ENCODE measurements around the gene OBSCN. TPM values are rescaled to one million over a fixed set of nuclear protein-coding genes. Genes with fewer than 3 reads are reported as not detected.

The OBSCN gene
- total and polyA plus RNA-seq, 2 of the 13 experiments (the other 11 are each of a cell fraction or from before 2014, with no cell fraction given): 0.20 TPM

GRCh38 chr1:228277491-228278431, 69.9 kb downstream of the OBSCN start:
- DNase-seq (ENCODE audit: low spot score) (no peak), FAIRE-seq (no peak), ATAC-seq (no peak)
- intact Hi-C loops (cut with micrococcal nuclease; ENCODE audit: unreplicated experiment): no loop called here
- TF ChIP-seq SMYD3 (CRISPR knock-in tag; IDR thresholded peaks at IDR 0.05) (no peak), SRSF9 (IDR thresholded peaks at IDR 0.05; ENCODE audit: borderline replicate concordance, insufficient read depth, low read depth, low read length, poor library complexity, severe bottlenecking) (no peak), NR2C2 (CRISPR knock-in tag; IDR thresholded peaks at IDR 0.05; ENCODE audit: borderline replicate concordance) (no peak), ZBTB20 (CRISPR knock-in tag; IDR thresholded peaks at IDR 0.05; ENCODE audit: borderline replicate concordance, low read depth) (no peak), ZNF652 (CRISPR knock-in tag; IDR thresholded peaks at IDR 0.05; ENCODE audit: borderline replicate concordance, low read depth) (no peak), CCDC6 (CRISPR knock-in tag; IDR thresholded peaks at IDR 0.05) (no peak), ZNF281 (CRISPR knock-in tag; IDR thresholded peaks at IDR 0.05; ENCODE audit: borderline replicate concordance) (no peak), ARNT2 (CRISPR knock-in tag; IDR thresholded peaks at IDR 0.05; ENCODE audit: low read depth) (no peak), ZKSCAN8 (CRISPR knock-in tag; IDR thresholded peaks at IDR 0.05; ENCODE audit: borderline replicate concordance) (no peak), ZBTB34 (CRISPR knock-in tag; IDR thresholded peaks at IDR 0.05) (no peak), RELA (CRISPR knock-in tag; IDR thresholded peaks at IDR 0.05) (no peak), ZNF121 (CRISPR knock-in tag; IDR thresholded peaks at IDR 0.05) (no peak)
- Histone ChIP-seq H3K4me1 (ENCODE audit: insufficient read depth, low read length) (peaks cover 25% of the 10 kb centered on the region; the same call in 1 of the 2 replicates), H3K27me3 (ENCODE audit: control insufficient read depth in 1 of 2, insufficient read depth in 2 of 2, low read length in 2 of 2) (peaks cover 11 to 50% of the 10 kb centered on the region in 2 experiments), H2AFZ (ENCODE audit: low read length) (no peak overlapping the region), H3K36me3 (replicated peaks in 1 of 2; ENCODE audit: control insufficient read depth in 1 of 2, insufficient read depth in 2 of 2, low read length in 2 of 2) (no peaks in the 10 kb centered on the region), H3K9me3 (ENCODE audit: low read length) (no peaks in the 10 kb centered on the region), H3K4me3 (replicated peaks in 1 of 3; ENCODE audit: insufficient read depth in 1 of 3, low read depth in 2 of 3, low read length in 3 of 3) (no peak overlapping the region), H4K20me1 (ENCODE audit: insufficient read depth, low read length) (no peaks in the 10 kb centered on the region), H3K27ac (ENCODE audit: extremely low read length, insufficient read depth, low read length) (no peak overlapping the region), H3K79me2 (ENCODE audit: insufficient read depth, low read length) (no peaks in the 10 kb centered on the region), H3K4me2 (ENCODE audit: low read depth, low read length) (no peak overlapping the region), H3K9ac (ENCODE audit: insufficient read depth, low read depth, low read length) (no peak overlapping the region)
- no TSS peak for BruUV-seq (replicated peaks)
- in situ Hi-C loops (cut with HindIII; ENCODE audit: extremely low pct_ligation_motif_present, low pct_unique_long_range_greater_than_20kb): no loop called here
- WGBS (ENCODE audit: low lambda C conversion rate): 33% methylated on average over 30 of the region's 36 CpGs
- POLR2A ChIA-PET: no interaction called here
- CTCF ChIA-PET (ENCODE audit: low intra/inter-chr PET ratio, low total read pairs): no interaction called here
